ENCODE data around the gene SLC35F6.

DNA sequence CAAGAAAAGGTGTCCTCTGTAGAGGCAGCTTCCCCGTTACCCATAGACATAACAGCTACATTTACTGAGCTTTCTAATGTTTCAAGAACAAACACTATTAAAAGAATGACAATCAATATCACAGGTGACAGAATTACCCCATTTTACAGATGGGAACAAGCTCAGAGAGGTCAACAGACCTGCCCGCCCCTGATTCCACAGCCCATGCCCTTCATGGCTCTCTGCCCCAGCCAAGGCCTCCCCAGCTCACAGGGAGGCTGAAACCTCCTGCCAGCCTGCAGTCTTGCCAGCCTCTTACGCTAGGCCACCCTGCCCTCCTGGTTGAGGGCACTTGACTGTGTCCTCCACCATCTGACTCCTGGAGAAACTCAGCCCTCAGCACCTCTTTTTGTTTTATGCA, 19.1 kb upstream of the SLC35F6 start:
- TF ChIP-seq, protein P1, sequence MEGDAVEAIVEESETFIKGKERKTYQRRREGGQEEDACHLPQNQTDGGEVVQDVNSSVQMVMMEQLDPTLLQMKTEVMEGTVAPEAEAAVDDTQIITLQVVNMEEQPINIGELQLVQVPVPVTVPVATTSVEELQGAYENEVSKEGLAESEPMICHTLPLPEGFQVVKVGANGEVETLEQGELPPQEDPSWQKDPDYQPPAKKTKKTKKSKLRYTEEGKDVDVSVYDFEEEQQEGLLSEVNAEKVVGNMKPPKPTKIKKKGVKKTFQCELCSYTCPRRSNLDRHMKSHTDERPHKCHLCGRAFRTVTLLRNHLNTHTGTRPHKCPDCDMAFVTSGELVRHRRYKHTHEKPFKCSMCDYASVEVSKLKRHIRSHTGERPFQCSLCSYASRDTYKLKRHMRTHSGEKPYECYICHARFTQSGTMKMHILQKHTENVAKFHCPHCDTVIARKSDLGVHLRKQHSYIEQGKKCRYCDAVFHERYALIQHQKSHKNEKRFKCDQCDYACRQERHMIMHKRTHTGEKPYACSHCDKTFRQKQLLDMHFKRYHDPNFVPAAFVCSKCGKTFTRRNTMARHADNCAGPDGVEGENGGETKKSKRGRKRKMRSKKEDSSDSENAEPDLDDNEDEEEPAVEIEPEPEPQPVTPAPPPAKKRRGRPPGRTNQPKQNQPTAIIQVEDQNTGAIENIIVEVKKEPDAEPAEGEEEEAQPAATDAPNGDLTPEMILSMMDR (IDR thresholded peaks at IDR 0.05) = no peak
- TF ChIP-seq EP300 (IDR thresholded peaks at IDR 0.05) (no peak), POLR2A (IDR thresholded peaks at IDR 0.05) (no peak)

Measured in ovary (tissue), 3 donors.